H1 (cell line): ENCODE measurements around the gene H6PD. TPM values are rescaled to one million over a fixed set of nuclear protein-coding genes. Genes with fewer than 3 reads are reported as not detected.
A peak's percentile ranks its signal among the peaks of the same experiment; 100 is the strongest.

Experiments used
- CTCF ChIA-PET: fragments of 300-600 bp; sonication (Branson Sonifier 250); formaldehyde crosslinking; loops from one replicate; lab custom pipeline; 2021; ENCODE audit not compliant: partially characterized antibody; lab: Charles Lee
- POLR2A ChIA-PET: fragments of 300-600 bp; sonication (Branson Sonifier 250); formaldehyde crosslinking; loops from one replicate; lab custom pipeline; 2021; ENCODE audit warnings: inconsistent platforms; ENCODE audit not compliant: partially characterized antibody; lab: Charles Lee
- DNase-seq, 2 experiments: peaks; one replicate each; pipeline versions ENCODE4 v3.0.0 to v3.0.0-alpha.2; 2010 to 2022; ENCODE audit warnings: low spot score in 2 of 2, low read depth in 1 of 2, mixed read lengths in 1 of 2
- FAIRE-seq: peaks from 2 replicates; lab custom pipeline; 2011; peaks lifted over from hg19 to GRCh38; lab: Jason Lieb, UNC
- H2AFZ ChIP-seq: 2 replicates; pipeline ENCODE4 v1.8.1; 2012; ENCODE audit warnings: low read length, inconsistent platforms
- H2AK5ac ChIP-seq: 2 replicates; pipeline ENCODE4 v1.6.1; 2013; ENCODE audit warnings: low read depth, low read length
- H2BK120ac ChIP-seq: replicated peaks from 2 replicates; pipeline ENCODE3; 2013; ENCODE audit warnings: low read depth, low read length, inconsistent platforms
- H2BK12ac ChIP-seq: 2 replicates; pipeline ENCODE4 v1.6.1; 2013; ENCODE audit warnings: low read depth, low read length
- H2BK15ac ChIP-seq: 2 replicates; pipeline ENCODE4 v1.6.1; 2013; ENCODE audit warnings: low read length
- H2BK20ac ChIP-seq: 2 replicates; pipeline ENCODE4 v1.6.1; 2013; ENCODE audit warnings: low read length
- H2BK5ac ChIP-seq: 2 replicates; pipeline ENCODE4 v1.6.1; 2013; ENCODE audit warnings: low read depth, low read length
- H3K14ac ChIP-seq: 2 replicates; pipeline ENCODE4 v1.6.1; 2013; ENCODE audit warnings: inconsistent platforms; ENCODE audit not compliant: insufficient read length
- H3K18ac ChIP-seq: 2 replicates; pipeline ENCODE4 v1.6.1; 2013; ENCODE audit warnings: low read length; ENCODE audit errors: extremely low read depth
- H3K23ac ChIP-seq: 2 replicates; pipeline ENCODE4 v1.6.1; 2013; ENCODE audit warnings: inconsistent platforms; ENCODE audit not compliant: insufficient read length
- H3K23me2 ChIP-seq: 2 replicates; pipeline ENCODE4 v1.6.1; 2013; ENCODE audit warnings: low read depth, low read length
- H3K27ac ChIP-seq: 2 replicates; pipeline ENCODE4 v1.6.1; 2011; ENCODE audit warnings: low read depth, low read length, inconsistent platforms
- H3K27me3 ChIP-seq, 4 experiments: replicated peaks in 1 of 4; 1 replicate in 1 of 4; 2 replicates in 3 of 4; pipeline versions ENCODE4 v1.6.1 to v1.8.1; 2011 to 2013; ENCODE audit warnings: low read length in 3 of 4, mild to moderate bottlenecking in 3 of 4, inconsistent platforms in 2 of 4, mixed read lengths in 2 of 4, moderate library complexity in 1 of 4; ENCODE audit not compliant: control insufficient read depth in 3 of 4, insufficient read depth in 3 of 4; ENCODE audit errors: extremely low read depth in 1 of 4
- H3K36me3 ChIP-seq, 4 experiments: 2 replicates each; pipeline versions ENCODE4 v1.6.1 to v1.8.1; 2011 to 2013; ENCODE audit warnings: mild to moderate bottlenecking in 4 of 4, low read length in 3 of 4, moderate library complexity in 2 of 4, control low read depth in 1 of 4, inconsistent platforms in 1 of 4; ENCODE audit not compliant: insufficient read depth in 4 of 4, control insufficient read depth in 2 of 4
- H3K4ac ChIP-seq: replicated peaks from 2 replicates; pipeline ENCODE3; 2013; ENCODE audit warnings: low read length, low read depth, mixed read lengths, inconsistent platforms; ENCODE audit not compliant: insufficient read length
- H3K4me1 ChIP-seq, 4 experiments: replicated peaks in 1 of 4; 1 replicate in 1 of 4; 2 replicates in 3 of 4; pipeline versions ENCODE4 v1.6.1 to v1.8.1; 2011 to 2013; ENCODE audit warnings: low read length in 3 of 4, inconsistent platforms in 2 of 4, mixed read lengths in 1 of 4; ENCODE audit not compliant: insufficient read depth in 4 of 4, control insufficient read depth in 3 of 4
- H3K4me2 ChIP-seq, 2 experiments: 2 replicates each; pipeline versions ENCODE4 v1.6.1 to v1.8.1; 2011 to 2013; ENCODE audit warnings: low read depth in 2 of 2, low read length in 2 of 2, control low read depth in 1 of 2, inconsistent platforms in 1 of 2, mild to moderate bottlenecking in 1 of 2; ENCODE audit not compliant: insufficient read depth in 1 of 2
- H3K4me3 ChIP-seq, 4 experiments: fragments of 200-600, 300-600 bp in 1 of 4; sonication (generic), shearing (Covaris generic), sonication (Bioruptor Twin) in 1 of 4; 2 replicates each; pipeline versions ENCODE4 v1.5.1 to v1.8.1; 2011 to 2016; ENCODE audit warnings: low read length in 4 of 4, low read depth in 3 of 4, control low read depth in 2 of 4, inconsistent platforms in 2 of 4, mild to moderate bottlenecking in 2 of 4, mixed read lengths in 1 of 4, moderate library complexity in 1 of 4; ENCODE audit not compliant: insufficient read depth in 2 of 4; ENCODE audit errors: extremely low read depth in 1 of 4
- H3K56ac ChIP-seq: replicated peaks from 2 replicates; pipeline ENCODE3; 2013; ENCODE audit warnings: low read depth, mild to moderate bottlenecking, mixed read lengths, low read length, inconsistent platforms; ENCODE audit not compliant: insufficient read length
- H3K79me1 ChIP-seq: 2 replicates; pipeline ENCODE4 v1.6.1; 2013; ENCODE audit warnings: low read depth, low read length, control low read depth
- H3K79me2 ChIP-seq, 2 experiments: 2 replicates each; pipeline versions ENCODE4 v1.6.1 to v1.8.1; 2012 to 2013; ENCODE audit warnings: low read length in 2 of 2, mild to moderate bottlenecking in 2 of 2, inconsistent platforms in 1 of 2; ENCODE audit not compliant: insufficient read depth in 2 of 2, control insufficient read depth in 1 of 2
- H3K9ac ChIP-seq, 4 experiments: replicated peaks in 1 of 4; 1 replicate in 1 of 4; 2 replicates in 3 of 4; pipeline versions ENCODE4 v1.6.1 to v1.8.1; 2011 to 2013; ENCODE audit warnings: low read depth in 3 of 4, low read length in 3 of 4, control low read depth in 2 of 4, mild to moderate bottlenecking in 2 of 4, moderate library complexity in 2 of 4, inconsistent platforms in 1 of 4; ENCODE audit errors: extremely low read depth in 1 of 4
- H3K9me3 ChIP-seq, 2 experiments: 2 replicates each; pipeline versions ENCODE4 v1.6.1 to v1.8.1; 2012 to 2013; ENCODE audit warnings: mild to moderate bottlenecking in 2 of 2, moderate library complexity in 2 of 2, control low read depth in 1 of 2, inconsistent platforms in 1 of 2, low read depth in 1 of 2, low read length in 1 of 2, mixed read lengths in 1 of 2; ENCODE audit not compliant: insufficient read depth in 2 of 2
- H4K20me1 ChIP-seq, 2 experiments: replicated peaks in 1 of 2; 2 replicates each; pipeline versions ENCODE3 to v1.8.1; 2011 to 2013; ENCODE audit warnings: inconsistent platforms in 2 of 2, low read length in 2 of 2, mild to moderate bottlenecking in 1 of 2; ENCODE audit not compliant: insufficient read depth in 2 of 2, control insufficient read depth in 1 of 2
- H4K5ac ChIP-seq: 2 replicates; pipeline ENCODE4 v1.6.1; 2013; ENCODE audit warnings: low read length, low read depth, mixed read lengths, inconsistent platforms; ENCODE audit not compliant: insufficient read length
- H4K8ac ChIP-seq: 2 replicates; pipeline ENCODE4 v1.8.0; 2013; ENCODE audit warnings: mild to moderate bottlenecking, moderate library complexity, low read length, inconsistent platforms; ENCODE audit not compliant: insufficient read depth; ENCODE audit errors: extremely low read depth
- H4K91ac ChIP-seq: replicated peaks from 2 replicates; pipeline ENCODE3; 2013; ENCODE audit warnings: low read length, mixed read lengths, inconsistent platforms; ENCODE audit not compliant: insufficient read length
- CHD2 ChIP-seq: IDR thresholded peaks from 2 replicates; pipeline ENCODE4 v1.6.1; 2012; ENCODE audit warnings: low read length, improper control_type of control experiment
- CTCF ChIP-seq, 3 experiments: IDR thresholded peaks; 1 replicate in 2 of 3; 2 replicates in 1 of 3; pipeline versions ENCODE4 v1.5.1 to v1.6.1; 2011; ENCODE audit warnings: low read length in 3 of 3, mild to moderate bottlenecking in 3 of 3, inconsistent platforms in 2 of 3, low read depth in 1 of 3, moderate library complexity in 1 of 3; ENCODE audit not compliant: insufficient read depth in 1 of 3; ENCODE audit errors: control extremely low read depth in 1 of 3
- FOSL1 ChIP-seq: IDR thresholded peaks from 2 replicates; pipeline ENCODE4 v1.6.1; 2011; ENCODE audit warnings: mild to moderate bottlenecking, low read depth, low read length, moderate library complexity; ENCODE audit not compliant: insufficient read depth
- JUND ChIP-seq: IDR thresholded peaks from 2 replicates; pipeline ENCODE4 v1.6.1; 2011; ENCODE audit warnings: mild to moderate bottlenecking, improper control_type of control experiment, low read length
- MAFK ChIP-seq: IDR thresholded peaks from 2 replicates; pipeline ENCODE4 v1.6.1; 2012; ENCODE audit warnings: low read depth, mild to moderate bottlenecking, improper control_type of control experiment, low read length
- POLR2AphosphoS5 ChIP-seq: IDR thresholded peaks from 2 replicates; pipeline ENCODE4 v1.6.1; 2011; ENCODE audit warnings: low read depth, low read length
- USF2 ChIP-seq: IDR thresholded peaks from 2 replicates; pipeline ENCODE4 v1.6.1; 2011; ENCODE audit warnings: low read length, improper control_type of control experiment
- WGBS, 2 experiments: shearing (Covaris generic) in 1 of 2; methylation state at CpG; one replicate each; pipeline versions ENCODE4 v1.1.6 to v1.1.7; 2013 to 2015; ENCODE audit warnings: low lambda C conversion rate in 2 of 2, mixed read lengths in 2 of 2, inconsistent platforms in 1 of 2, low coverage in 1 of 2, missing lambda C conversion rate in 1 of 2; ENCODE audit not compliant: insufficient replicate concordance in 2 of 2, insufficient coverage in 1 of 2, insufficient read length in 1 of 2; ENCODE audit errors: extremely low coverage in 1 of 2, missing lambda C conversion rate in 1 of 2; 5-methylcytosine and 5-hydroxymethylcytosine counted together
- polyA plus RNA-seq, 7 experiments: library from polyadenylated mRNA; depleted of rRNA in 3 of 7; stranded (reverse) in 5 of 7; unstranded in 2 of 7; fragments of >200 nt in 5 of 7; fragments of 200-250 nt in 2 of 7; gene quantifications; 1 replicate in 5 of 7; 2 replicates in 1 of 7; 4 replicates in 1 of 7; pipeline versions ENCODE4 v1.2.1 to v1.2.3, GENCODE V29; 2011 to 2013; ENCODE audit warnings: missing spikeins in 2 of 7, mixed read lengths in 2 of 7
- total RNA-seq: library from RNA; stranded (reverse); fragmentation: NEBNext Ultra II Directional; extraction: Animal tissue kit (Norgen Biotek cat#: 25700); gene quantifications from 2 replicates; pipeline ENCODE4 v1.2.1, GENCODE V29; 2021

H6PD gene
- total and polyA plus RNA-seq, 2 of the 8 experiments (the other 6 are each of a cell fraction or from before 2014, with no cell fraction given): 3.6 to 3.8 TPM

GRCh38 chr1:9240914-9241820 is 6.6 kb downstream of the H6PD start:
- H2BK15ac ChIP-seq: no peak overlapping the region
- H3K4me1 ChIP-seq: peaks cover 5 to 16% (median 12%) of the 10 kb centered on the region in 4 experiments; a peak in 6 of 7 replicates
- no peak overlapping the region for H3K18ac ChIP-seq
- 88% methylated on average over 8 of the region's 8 CpGs; no CpG with 5 or more reads in 1 of the 2 experiments for WGBS, 2 experiments
- H4K20me1 ChIP-seq: no peaks in the 10 kb centered on the region
- H2BK20ac ChIP-seq: no peak overlapping the region; the same call in 1 of the 2 replicates
- H3K27me3 ChIP-seq: no peaks in the 10 kb centered on the region; a peak in 1 of 7 replicates
- H3K4ac ChIP-seq: peak overlapping the region; percentile 15
- CTCF ChIA-PET: interaction anchor here (0.6 to 12.2 kb wide), 5 partner anchors 9 to 159 kb away, joined by 3 to 118 read pairs (median 3); no protein-coding TSS in a partner anchor
- H2BK120ac ChIP-seq: no peak overlapping the region
- no peak for DNase-seq
- H3K56ac ChIP-seq: no peak overlapping the region
- H3K36me3 ChIP-seq: no peaks in the 10 kb centered on the region
- POLR2A ChIA-PET: interaction anchor here (1.4 to 1.6 kb wide), 2 partner anchors 9 to 11 kb away, joined by 4 to 5 read pairs; no protein-coding TSS in a partner anchor
- no peaks in the 10 kb centered on the region for H3K9me3 ChIP-seq
- H3K79me1 ChIP-seq: no peaks in the 10 kb centered on the region
- H4K5ac ChIP-seq: no peak overlapping the region
- H3K27ac ChIP-seq: no peak overlapping the region
- no peak overlapping the region for H3K23ac ChIP-seq
- H3K4me3 ChIP-seq: no peak overlapping the region
- no peak overlapping the region for H2AFZ ChIP-seq
- 0 out of 2 replicates have a peak overlapping the region, but pooled peaks have one; percentile 19 for H2BK5ac ChIP-seq
- H3K9ac ChIP-seq: no peak overlapping the region
- no peak overlapping the region for H3K14ac ChIP-seq
- FAIRE-seq: no peak
- no peak overlapping the region for H2BK12ac ChIP-seq
- H4K8ac ChIP-seq: no peak overlapping the region
- H2AK5ac ChIP-seq: peak overlapping the region; percentile 70; the same call in 1 of the 2 replicates
- H3K79me2 ChIP-seq: no peaks in the 10 kb centered on the region
- H4K91ac ChIP-seq: no peak overlapping the region
- no peaks in the 10 kb centered on the region for H3K23me2 ChIP-seq
- peak overlapping the region in 1 of 2 experiments; percentile 14; a peak in 2 of 4 replicates for H3K4me2 ChIP-seq
- no peak for TF ChIP-seq MAFK
- TF ChIP-seq USF2: no peak
- TF ChIP-seq FOSL1: no peak
- peak; percentile 40; the same call in 1 of the 2 replicates for TF ChIP-seq JUND
- TF ChIP-seq POLR2AphosphoS5: peak; percentile 60; the same call in 1 of the 2 replicates
- no peak for TF ChIP-seq CTCF (IDR thresholded peaks at IDR 0.05; ENCODE audit: control extremely low read depth in 1 of 3, insufficient read depth in 1 of 3, low read depth in 1 of 3, low read length in 3 of 3)
- TF ChIP-seq CHD2: no peak
